Head of caudate nucleus (tissue), 42 donors: ENCODE measurements around the gene SH2D3A.
"Not testable (repeated sequence)": the region's sequence is repeated elsewhere in the genome, so short reads cannot be mapped to it uniquely, and the experiment has no call there.

Experiments
- DNase-seq, 42 donors: peaks; one replicate each; pipeline versions ENCODE4 v3.0.0 to v3.0.0-alpha.2; 2020 to 2021; ENCODE audit warnings: mixed read lengths in 7 of 42
- intact Hi-C: fragments of 100-400 bp; cut with DNase I; formaldehyde crosslinking; loops from one replicate; pipeline ENCODE4 v1.15.0; 2022

Gene SH2D3A

GRCh38 chr19:6767357-6768235 lies at the start of gene SH2D3A:
SH2D3A (minus strand) TSS chr19:6767435; CDS start chr19:6763748, 3,687 bp downstream.
- intact Hi-C loops: no loop called here
- DNase-seq: peak in 8 of 42 donors; percentile 3 to 61 (median 37)

GRCh38 chr19:6813659-6814058 lies 46.4 kb upstream of the SH2D3A start:
- DNase-seq: peak in 1 of 42 donors; percentile 11
- intact Hi-C loops: no loop called here

GRCh38 chr19:6812612-6813011 lies 45.4 kb upstream of the SH2D3A start:
- DNase-seq: no peak
- intact Hi-C loops: no loop called here

GRCh38 chr19:6811906-6812305 lies 44.7 kb upstream of the SH2D3A start:
- peak in 17 of 42 donors; percentile 8 to 66 (median 43) for DNase-seq
- intact Hi-C loops: no loop called here

- DNase-seq: no peak
- intact Hi-C loops: no loop called here
Observed at GRCh38 chr19:6811378-6811777, 44.1 kb upstream of the SH2D3A start.

- intact Hi-C loops: no loop called here
- DNase-seq: no peak
Observed at GRCh38 chr19:6809262-6809661, 42.0 kb upstream of the SH2D3A start.

GRCh38 chr19:6808494-6808893 lies 41.3 kb upstream of the SH2D3A start:
- intact Hi-C loops: no loop called here
- no peak for DNase-seq

GRCh38 chr19:6807291-6807690 lies 40.1 kb upstream of the SH2D3A start:
- no peak for DNase-seq
- intact Hi-C loops: no loop called here

- intact Hi-C loops: no loop called here
- DNase-seq: no peak
Observed at GRCh38 chr19:6806488-6806887, 39.3 kb upstream of the SH2D3A start.

- peak in 1 of 42 donors; percentile 1 for DNase-seq
- intact Hi-C loops: no loop called here
Observed at GRCh38 chr19:6803036-6803404, 35.8 kb upstream of the SH2D3A start.

GRCh38 chr19:6802336-6803035 lies 35.3 kb upstream of the SH2D3A start:
- intact Hi-C loops: no loop called here
- DNase-seq: peak in 32 of 42 donors; percentile 5 to 59 (median 30)

- intact Hi-C loops: no loop called here
- peak in 40 of 42 donors; percentile 10 to 66 (median 42) for DNase-seq
Observed at GRCh38 chr19:6801485-6802086, 34.4 kb upstream of the SH2D3A start.

GRCh38 chr19:6800991-6801484 lies 33.8 kb upstream of the SH2D3A start:
- intact Hi-C loops: no loop called here
- no peak for DNase-seq

- intact Hi-C loops, DNase-seq: not testable (repeated sequence)
Observed at GRCh38 chr19:6800160-6800790, 33.0 kb upstream of the SH2D3A start.

- no peak for DNase-seq
- intact Hi-C loops: no loop called here
Observed at GRCh38 chr19:6797646-6798045, 30.4 kb upstream of the SH2D3A start.

GRCh38 chr19:6796278-6796677 lies 29.0 kb upstream of the SH2D3A start:
- DNase-seq: no peak
- intact Hi-C loops: no loop called here

- intact Hi-C loops: no loop called here
- no peak for DNase-seq
Observed at GRCh38 chr19:6794686-6795431, 27.6 kb upstream of the SH2D3A start.

- intact Hi-C loops: no loop called here
- DNase-seq: no peak
Observed at GRCh38 chr19:6793973-6794372, 26.7 kb upstream of the SH2D3A start.

- no peak for DNase-seq
- intact Hi-C loops: no loop called here
Observed at GRCh38 chr19:6793411-6793810, 26.2 kb upstream of the SH2D3A start.
